Measurements from ENCODE around the gene TMEM86B.

The TMEM86B gene, protein sequence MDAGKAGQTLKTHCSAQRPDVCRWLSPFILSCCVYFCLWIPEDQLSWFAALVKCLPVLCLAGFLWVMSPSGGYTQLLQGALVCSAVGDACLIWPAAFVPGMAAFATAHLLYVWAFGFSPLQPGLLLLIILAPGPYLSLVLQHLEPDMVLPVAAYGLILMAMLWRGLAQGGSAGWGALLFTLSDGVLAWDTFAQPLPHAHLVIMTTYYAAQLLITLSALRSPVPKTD

DNA sequence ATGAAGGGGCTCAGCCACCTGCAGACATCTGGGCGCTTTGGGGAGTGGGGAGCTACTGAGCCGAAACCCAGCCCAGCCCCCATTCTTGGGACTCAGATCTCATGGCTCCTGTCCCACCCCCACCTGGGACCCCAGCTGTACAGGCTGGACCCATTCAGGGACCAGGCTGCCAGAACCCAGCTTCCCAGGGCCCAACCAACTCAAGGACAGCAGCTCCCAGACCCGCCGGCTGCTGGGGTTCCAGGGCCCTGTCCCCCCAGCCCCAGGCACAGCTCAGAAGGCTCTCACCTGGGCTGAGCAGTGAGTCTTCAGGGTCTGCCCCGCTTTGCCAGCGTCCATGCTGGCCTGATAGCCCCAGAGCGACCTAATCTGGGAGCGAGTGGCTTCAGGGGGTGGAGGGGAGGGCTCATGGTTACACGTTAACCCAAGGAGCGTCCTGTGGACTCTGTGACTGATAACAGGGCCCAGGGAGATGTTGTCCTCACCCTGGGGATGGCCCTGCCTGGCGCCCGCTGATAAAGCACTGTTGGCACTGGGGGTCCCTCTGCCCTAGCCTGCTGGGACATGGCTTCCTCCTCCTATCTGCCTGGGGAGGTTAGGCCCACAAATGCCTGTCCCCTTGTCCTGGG is at the start of gene TMEM86B:
TMEM86B (minus strand) TSS at position 361 of the 629 bp plus-strand sequence; CDS start at position 339, 22 bp downstream.
- H3K36me3 ChIP-seq (ENCODE audit: control insufficient read depth, insufficient read depth, low read length): peaks cover 54% of the 10 kb centered on the region
- DNase-seq (ENCODE audit: extremely low read depth, insufficient read length): no peak

DNA sequence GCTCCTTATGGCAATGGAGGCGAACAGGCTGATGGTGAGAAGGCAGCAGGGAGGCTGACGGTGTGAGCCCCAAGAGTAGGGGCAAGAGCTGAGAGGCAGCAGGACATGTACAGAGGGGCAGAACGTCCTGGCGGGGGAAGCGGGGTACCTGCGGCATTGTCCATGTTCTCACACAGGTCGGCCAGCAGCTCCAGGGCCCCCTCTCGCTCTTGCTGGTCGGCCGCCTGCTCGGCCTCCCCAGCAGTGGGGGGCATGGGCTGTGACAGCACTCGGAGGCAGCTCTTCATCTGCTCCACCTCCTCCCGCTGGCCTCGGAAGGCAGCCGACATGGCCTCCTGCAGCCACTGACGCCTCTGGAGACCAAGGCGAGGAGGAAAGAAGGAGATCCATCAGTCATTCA is 48.9 kb upstream of the TMEM86B start:
- no peak for DNase-seq (ENCODE audit: extremely low read depth, insufficient read length)
- Histone ChIP-seq H3K4me3 (replicated peaks; ENCODE audit: low read depth, low read length) (no peak overlapping the region), H3K36me3 (ENCODE audit: control insufficient read depth, insufficient read depth, low read length) (peaks cover 2% of the 10 kb centered on the region), H3K27me3 (replicated peaks; ENCODE audit: control insufficient read depth, insufficient read depth, low read length) (no peaks in the 10 kb centered on the region)
- TF ChIP-seq, protein P1, sequence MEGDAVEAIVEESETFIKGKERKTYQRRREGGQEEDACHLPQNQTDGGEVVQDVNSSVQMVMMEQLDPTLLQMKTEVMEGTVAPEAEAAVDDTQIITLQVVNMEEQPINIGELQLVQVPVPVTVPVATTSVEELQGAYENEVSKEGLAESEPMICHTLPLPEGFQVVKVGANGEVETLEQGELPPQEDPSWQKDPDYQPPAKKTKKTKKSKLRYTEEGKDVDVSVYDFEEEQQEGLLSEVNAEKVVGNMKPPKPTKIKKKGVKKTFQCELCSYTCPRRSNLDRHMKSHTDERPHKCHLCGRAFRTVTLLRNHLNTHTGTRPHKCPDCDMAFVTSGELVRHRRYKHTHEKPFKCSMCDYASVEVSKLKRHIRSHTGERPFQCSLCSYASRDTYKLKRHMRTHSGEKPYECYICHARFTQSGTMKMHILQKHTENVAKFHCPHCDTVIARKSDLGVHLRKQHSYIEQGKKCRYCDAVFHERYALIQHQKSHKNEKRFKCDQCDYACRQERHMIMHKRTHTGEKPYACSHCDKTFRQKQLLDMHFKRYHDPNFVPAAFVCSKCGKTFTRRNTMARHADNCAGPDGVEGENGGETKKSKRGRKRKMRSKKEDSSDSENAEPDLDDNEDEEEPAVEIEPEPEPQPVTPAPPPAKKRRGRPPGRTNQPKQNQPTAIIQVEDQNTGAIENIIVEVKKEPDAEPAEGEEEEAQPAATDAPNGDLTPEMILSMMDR (IDR thresholded peaks at IDR 0.05; ENCODE audit: insufficient read depth, low read length, poor library complexity, severe bottlenecking): no peak

More for the DNA sequence above, at the start of gene TMEM86B:
- Histone ChIP-seq H3K27me3 (replicated peaks; ENCODE audit: control insufficient read depth, insufficient read depth, low read length) (no peaks in the 10 kb centered on the region), H3K4me3 (replicated peaks; ENCODE audit: low read depth, low read length) (no peak within 1 kb of the TSS)
- TF ChIP-seq, protein P1 (IDR thresholded peaks at IDR 0.05; ENCODE audit: insufficient read depth, low read length, poor library complexity, severe bottlenecking): no peak

DNA sequence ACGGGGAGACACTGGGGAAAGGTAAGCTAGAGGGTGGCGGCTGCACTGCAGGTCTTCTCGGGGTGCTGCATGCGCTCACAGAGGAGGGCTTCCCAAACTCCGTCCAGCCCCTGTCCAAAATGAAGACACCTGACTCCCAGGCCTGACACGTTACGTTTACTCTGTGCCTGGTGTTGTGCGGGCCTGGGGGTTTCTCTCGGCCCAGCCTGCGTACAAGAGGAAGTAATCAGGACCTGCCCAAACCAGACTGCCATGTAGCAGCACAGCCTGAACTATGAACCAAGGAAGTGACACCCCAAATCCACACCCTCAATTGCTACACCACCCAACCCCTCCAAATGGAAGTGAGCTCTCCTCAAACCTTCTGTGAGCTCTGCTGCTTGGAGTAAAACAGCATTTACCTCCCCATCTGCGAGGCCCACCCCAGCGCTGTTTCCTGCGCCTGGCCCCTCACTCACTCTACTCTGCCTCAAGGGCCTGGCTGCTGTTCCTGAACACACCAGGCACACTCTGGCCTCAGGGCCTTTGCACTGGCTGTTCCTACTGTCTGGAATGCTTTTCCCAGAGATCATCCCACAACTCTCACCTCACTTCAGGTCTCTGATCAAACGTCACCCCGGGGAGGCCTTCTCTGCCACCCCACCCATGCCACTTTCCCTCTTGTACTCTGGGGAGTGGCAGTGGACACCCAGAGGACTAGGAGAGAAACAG is 48.3 kb upstream of the TMEM86B start:
- Histone ChIP-seq H3K27me3 (replicated peaks; ENCODE audit: control insufficient read depth, insufficient read depth, low read length) (no peaks in the 10 kb centered on the region), H3K4me3 (replicated peaks; ENCODE audit: low read depth, low read length) (peak overlapping the region; percentile 15; the same call in 1 of the 2 replicates), H3K36me3 (ENCODE audit: control insufficient read depth, insufficient read depth, low read length) (peaks cover 2% of the 10 kb centered on the region)
- TF ChIP-seq, protein P1 (IDR thresholded peaks at IDR 0.05; ENCODE audit: insufficient read depth, low read length, poor library complexity, severe bottlenecking): no peak
- DNase-seq (ENCODE audit: extremely low read depth, insufficient read length): peak; percentile 46

DNA sequence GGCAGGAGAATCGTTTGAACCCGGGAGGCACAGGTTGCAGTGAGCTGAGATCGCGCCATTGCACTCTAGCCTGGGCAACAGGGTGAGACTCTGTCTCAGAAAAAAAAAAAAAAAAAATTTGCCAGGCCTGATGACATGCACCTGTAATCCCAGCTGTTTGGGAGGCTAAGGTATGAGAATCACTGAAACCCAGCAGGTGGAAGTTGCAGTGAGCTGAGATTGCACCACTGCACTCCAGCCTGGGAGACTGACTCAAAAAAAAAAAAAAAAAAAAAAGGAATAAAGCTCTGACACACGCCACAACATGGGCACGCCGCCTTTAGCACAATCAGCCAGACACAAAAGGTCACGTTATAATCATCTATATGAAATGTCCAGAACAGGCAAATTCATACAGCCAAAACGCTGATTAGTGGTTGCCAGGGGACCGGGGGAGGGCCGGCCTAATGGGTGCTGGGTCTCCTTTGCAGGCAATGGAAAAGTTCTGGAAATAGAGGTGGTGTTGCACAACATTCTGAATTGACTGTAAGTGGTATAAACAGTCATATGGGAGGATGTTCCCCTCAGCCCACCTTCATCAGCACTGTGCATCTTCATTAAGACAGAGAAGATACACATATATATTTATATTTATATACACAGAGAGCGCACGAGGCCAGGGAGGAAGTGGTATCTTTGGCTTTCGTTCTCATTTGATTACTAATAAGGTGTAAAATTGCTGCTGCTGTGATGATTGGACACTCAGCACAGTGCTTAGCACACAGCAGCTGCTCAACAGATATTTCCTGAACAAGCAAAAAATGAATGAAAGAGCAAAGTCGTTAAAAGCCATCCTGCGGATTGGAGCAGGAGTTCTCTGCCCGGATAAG is 47.5 kb upstream of the TMEM86B start:
- DNase-seq (ENCODE audit: extremely low read depth, insufficient read length): peak; percentile 42
- no peaks in the 10 kb centered on the region for H3K27me3 ChIP-seq (replicated peaks; ENCODE audit: control insufficient read depth, insufficient read depth, low read length)
- H3K36me3 ChIP-seq (ENCODE audit: control insufficient read depth, insufficient read depth, low read length): peaks cover 2% of the 10 kb centered on the region
- TF ChIP-seq, protein P1 (IDR thresholded peaks at IDR 0.05; ENCODE audit: insufficient read depth, low read length, poor library complexity, severe bottlenecking): no peak
- peak overlapping the region; percentile 15; the same call in 1 of the 2 replicates for H3K4me3 ChIP-seq (replicated peaks; ENCODE audit: low read depth, low read length)

DNA sequence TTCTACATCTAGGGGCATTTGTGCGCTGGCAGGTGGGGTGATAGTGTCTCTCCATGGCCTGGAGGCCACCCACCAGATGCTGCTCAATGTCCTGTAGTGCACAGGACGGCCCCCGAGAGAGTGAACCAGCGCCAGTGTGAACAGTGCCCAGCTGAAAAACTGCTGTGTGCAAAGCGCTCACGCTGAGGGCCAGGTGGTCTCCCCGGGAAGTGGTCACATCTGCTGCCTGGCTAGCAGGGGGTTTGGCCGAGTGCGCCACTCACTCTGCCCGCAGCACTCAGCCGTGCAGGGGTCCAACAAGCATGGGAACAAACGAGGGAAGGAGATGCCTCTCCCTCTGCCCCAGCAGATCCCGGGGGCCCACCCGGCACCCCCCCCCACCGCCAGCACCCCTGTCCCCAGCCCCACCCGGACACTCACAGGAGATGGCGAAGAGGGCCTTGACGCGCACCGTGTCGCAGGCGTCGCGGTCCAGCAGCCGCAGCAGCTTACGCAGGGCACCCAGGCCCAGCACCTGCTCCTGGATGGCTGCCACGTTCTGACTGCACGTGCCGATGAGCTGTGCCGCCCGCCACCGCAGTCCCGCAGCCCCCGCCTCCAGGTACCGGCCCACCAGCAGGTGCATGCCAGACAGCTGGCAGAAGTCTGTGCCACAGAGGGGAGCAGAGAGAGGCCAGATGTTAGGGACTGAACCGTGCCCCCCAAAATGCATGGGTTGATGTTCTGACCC is 45.6 kb upstream of the TMEM86B start:
- Histone ChIP-seq H3K4me3 (replicated peaks; ENCODE audit: low read depth, low read length) (no peak overlapping the region), H3K27me3 (replicated peaks; ENCODE audit: control insufficient read depth, insufficient read depth, low read length) (no peaks in the 10 kb centered on the region), H3K36me3 (ENCODE audit: control insufficient read depth, insufficient read depth, low read length) (peaks cover 2% of the 10 kb centered on the region)
- TF ChIP-seq, protein P1 (IDR thresholded peaks at IDR 0.05; ENCODE audit: insufficient read depth, low read length, poor library complexity, severe bottlenecking): no peak
- DNase-seq (ENCODE audit: extremely low read depth, insufficient read length): no peak
